ENCODE measurements around the gene WNT1. TPM values are rescaled to one million over a fixed set of nuclear protein-coding genes. Genes with fewer than 3 reads are reported as not detected.

Gene WNT1
- total and polyA plus RNA-seq, 4 donors = 2.0 to 2.9 TPM; not detected in 2

GRCh38 chr12:48958049-48958388 is 20.1 kb upstream of the WNT1 start:
- Histone ChIP-seq H3K4me3 (ENCODE audit: low read depth, low read length) (peak overlapping the region; percentile 91), H3K9me3 (ENCODE audit: control insufficient read depth, insufficient read depth, low read length) (no peaks in the 10 kb centered on the region), H3K4me1 (ENCODE audit: control insufficient read depth, insufficient read depth, low read length) (peaks cover 17% of the 10 kb centered on the region), H3K27me3 (ENCODE audit: control insufficient read depth, insufficient read depth, low read length) (peaks cover 4% of the 10 kb centered on the region), H3K27ac (ENCODE audit: low read depth, low read length) (peak overlapping the region; percentile 82), H3K36me3 (ENCODE audit: control insufficient read depth, insufficient read depth, low read length) (no peaks in the 10 kb centered on the region)
- no peak for DNase-seq (ENCODE audit: low read depth in 4 of 6, low spot score in 6 of 6)
- 83% methylated on average over 1 of the region's 3 CpGs for WGBS (ENCODE audit: insufficient coverage)

- no peaks in the 10 kb centered on the region for H3K9me3 ChIP-seq (ENCODE audit: control insufficient read depth, insufficient read depth, low read length)
- H3K4me1 ChIP-seq (ENCODE audit: control insufficient read depth, insufficient read depth, low read length) = peaks cover 14% of the 10 kb centered on the region
- no peak for DNase-seq (ENCODE audit: low read depth in 4 of 6, low spot score in 6 of 6)
- peaks cover 5% of the 10 kb centered on the region for H3K27me3 ChIP-seq (ENCODE audit: control insufficient read depth, insufficient read depth, low read length)
- H3K27ac ChIP-seq (ENCODE audit: low read depth, low read length) = no peak overlapping the region
- no peak overlapping the region for H3K4me3 ChIP-seq (ENCODE audit: low read depth, low read length)
- 53% methylated on average over 2 of the region's 3 CpGs for WGBS (ENCODE audit: insufficient coverage)
- H3K36me3 ChIP-seq (ENCODE audit: control insufficient read depth, insufficient read depth, low read length) = no peaks in the 10 kb centered on the region
These were observed 17.3 kb upstream of the WNT1 start for GRCh38 chr12:48960834-48961233.

- H3K4me3 ChIP-seq (ENCODE audit: low read depth, low read length) = no peak overlapping the region
- peaks cover 9% of the 10 kb centered on the region for H3K4me1 ChIP-seq (ENCODE audit: control insufficient read depth, insufficient read depth, low read length)
- peaks cover 4% of the 10 kb centered on the region for H3K36me3 ChIP-seq (ENCODE audit: control insufficient read depth, insufficient read depth, low read length)
- peaks cover 8% of the 10 kb centered on the region for H3K27me3 ChIP-seq (ENCODE audit: control insufficient read depth, insufficient read depth, low read length)
- no peak overlapping the region for H3K27ac ChIP-seq (ENCODE audit: low read depth, low read length)
- no peaks in the 10 kb centered on the region for H3K9me3 ChIP-seq (ENCODE audit: control insufficient read depth, insufficient read depth, low read length)
- WGBS (ENCODE audit: insufficient coverage) = 42% methylated on average over 2 of the region's 4 CpGs
- DNase-seq (ENCODE audit: low read depth in 4 of 6, low spot score in 6 of 6) = no peak
These were observed 16.8 kb upstream of the WNT1 start for GRCh38 chr12:48961331-48961730.

- Histone ChIP-seq H3K4me1 (ENCODE audit: control insufficient read depth, insufficient read depth, low read length) (peaks cover 5% of the 10 kb centered on the region), H3K36me3 (ENCODE audit: control insufficient read depth, insufficient read depth, low read length) (peaks cover 5% of the 10 kb centered on the region), H3K4me3 (ENCODE audit: low read depth, low read length) (no peak overlapping the region), H3K27ac (ENCODE audit: low read depth, low read length) (no peak overlapping the region), H3K9me3 (ENCODE audit: control insufficient read depth, insufficient read depth, low read length) (no peaks in the 10 kb centered on the region), H3K27me3 (ENCODE audit: control insufficient read depth, insufficient read depth, low read length) (peaks cover 11% of the 10 kb centered on the region)
- DNase-seq (ENCODE audit: low read depth in 4 of 6, low spot score in 6 of 6) = no peak
These were observed 16.3 kb upstream of the WNT1 start for GRCh38 chr12:48961801-48962200.

- Histone ChIP-seq H3K27ac (ENCODE audit: low read depth, low read length) (no peak overlapping the region), H3K9me3 (ENCODE audit: control insufficient read depth, insufficient read depth, low read length) (no peaks in the 10 kb centered on the region), H3K27me3 (ENCODE audit: control insufficient read depth, insufficient read depth, low read length) (peaks cover 36% of the 10 kb centered on the region), H3K4me1 (ENCODE audit: control insufficient read depth, insufficient read depth, low read length) (peaks cover 13% of the 10 kb centered on the region), H3K36me3 (ENCODE audit: control insufficient read depth, insufficient read depth, low read length) (peaks cover 9% of the 10 kb centered on the region), H3K4me3 (ENCODE audit: low read depth, low read length) (no peak overlapping the region)
- peak in 1 of 6 donors; percentile 17 for DNase-seq (ENCODE audit: low read depth in 4 of 6, low spot score in 6 of 6)
These were observed 12.8 kb upstream of the WNT1 start for GRCh38 chr12:48965298-48965838.

- Histone ChIP-seq H3K9me3 (ENCODE audit: control insufficient read depth, insufficient read depth, low read length) (no peaks in the 10 kb centered on the region), H3K4me1 (ENCODE audit: control insufficient read depth, insufficient read depth, low read length) (peaks cover 22% of the 10 kb centered on the region), H3K27ac (ENCODE audit: low read depth, low read length) (no peak overlapping the region), H3K36me3 (ENCODE audit: control insufficient read depth, insufficient read depth, low read length) (peaks cover 9% of the 10 kb centered on the region), H3K4me3 (ENCODE audit: low read depth, low read length) (no peak overlapping the region), H3K27me3 (ENCODE audit: control insufficient read depth, insufficient read depth, low read length) (peaks cover 42% of the 10 kb centered on the region)
- 55% methylated on average over 20 of the region's 20 CpGs for WGBS (ENCODE audit: insufficient coverage)
- DNase-seq (ENCODE audit: low read depth in 4 of 6, low spot score in 6 of 6) = no peak
These were observed 11.8 kb upstream of the WNT1 start for GRCh38 chr12:48966177-48966895.

GRCh38 chr12:48967991-48968390 is 10.1 kb upstream of the WNT1 start:
- Histone ChIP-seq H3K36me3 (ENCODE audit: control insufficient read depth, insufficient read depth, low read length) (peaks cover 9% of the 10 kb centered on the region), H3K4me1 (ENCODE audit: control insufficient read depth, insufficient read depth, low read length) (peaks cover 35% of the 10 kb centered on the region), H3K4me3 (ENCODE audit: low read depth, low read length) (no peak overlapping the region), H3K9me3 (ENCODE audit: control insufficient read depth, insufficient read depth, low read length) (no peaks in the 10 kb centered on the region), H3K27ac (ENCODE audit: low read depth, low read length) (no peak overlapping the region), H3K27me3 (ENCODE audit: control insufficient read depth, insufficient read depth, low read length) (peaks cover 58% of the 10 kb centered on the region)
- 36% methylated on average over 3 of the region's 7 CpGs for WGBS (ENCODE audit: insufficient coverage)
- no peak for DNase-seq (ENCODE audit: low read depth in 4 of 6, low spot score in 6 of 6)

- no peak for DNase-seq (ENCODE audit: low read depth in 4 of 6, low spot score in 6 of 6)
- Histone ChIP-seq H3K27ac (ENCODE audit: low read depth, low read length) (no peak overlapping the region), H3K4me3 (ENCODE audit: low read depth, low read length) (no peak overlapping the region), H3K4me1 (ENCODE audit: control insufficient read depth, insufficient read depth, low read length) (peaks cover 35% of the 10 kb centered on the region), H3K36me3 (ENCODE audit: control insufficient read depth, insufficient read depth, low read length) (peaks cover 9% of the 10 kb centered on the region), H3K9me3 (ENCODE audit: control insufficient read depth, insufficient read depth, low read length) (no peaks in the 10 kb centered on the region), H3K27me3 (ENCODE audit: control insufficient read depth, insufficient read depth, low read length) (peaks cover 62% of the 10 kb centered on the region)
- WGBS (ENCODE audit: insufficient coverage) = 54% methylated on average over 3 of the region's 3 CpGs
These were observed 9.7 kb upstream of the WNT1 start for GRCh38 chr12:48968467-48968866.

GRCh38 chr12:48969160-48969771 is 8.9 kb upstream of the WNT1 start:
- peaks cover 70% of the 10 kb centered on the region for H3K27me3 ChIP-seq (ENCODE audit: control insufficient read depth, insufficient read depth, low read length)
- peaks cover 9% of the 10 kb centered on the region for H3K36me3 ChIP-seq (ENCODE audit: control insufficient read depth, insufficient read depth, low read length)
- H3K4me3 ChIP-seq (ENCODE audit: low read depth, low read length) = no peak overlapping the region
- no peaks in the 10 kb centered on the region for H3K9me3 ChIP-seq (ENCODE audit: control insufficient read depth, insufficient read depth, low read length)
- 20% methylated on average over 5 of the region's 8 CpGs for WGBS (ENCODE audit: insufficient coverage)
- no peak for DNase-seq (ENCODE audit: low read depth in 4 of 6, low spot score in 6 of 6)
- peaks cover 35% of the 10 kb centered on the region for H3K4me1 ChIP-seq (ENCODE audit: control insufficient read depth, insufficient read depth, low read length)
- no peak overlapping the region for H3K27ac ChIP-seq (ENCODE audit: low read depth, low read length)
